ENCODE measurements around the gene MGRN1. TPM values are rescaled to one million over a fixed set of nuclear protein-coding genes. Genes with fewer than 3 reads are reported as not detected.

MGRN1 gene
- polyA plus RNA-seq, 3 donors = 3.7 to 48.2 (median 4.7) TPM

- Histone ChIP-seq H3K79me2 (ENCODE audit: insufficient read depth, low read length) (peaks cover 10% of the 10 kb centered on the region), H4K20me1 (ENCODE audit: insufficient read depth, low read length) (no peaks in the 10 kb centered on the region), H3K9ac (ENCODE audit: insufficient read depth, low read length, poor library complexity, severe bottlenecking) (no peak overlapping the region), H3K4me2 (replicated peaks; ENCODE audit: extremely low read depth, low read length, poor library complexity, severe bottlenecking) (no peak overlapping the region), H3K27me3 (ENCODE audit: control insufficient read depth in 2 of 2, insufficient read depth in 2 of 2, low read length in 2 of 2) (no peaks in the 10 kb centered on the region), H3K4me3 (replicated peaks in 1 of 3; ENCODE audit: low read depth in 2 of 3, low read length in 3 of 3) (no peak overlapping the region), H2AFZ (ENCODE audit: insufficient read depth, low read depth, low read length, poor library complexity, severe bottlenecking) (no peak overlapping the region), H3K9me3 (replicated peaks in 1 of 2; ENCODE audit: control insufficient read depth in 1 of 2, insufficient read depth in 1 of 2, low read length in 2 of 2) (no peaks in the 10 kb centered on the region), H3K27ac (ENCODE audit: low read depth in 1 of 2, low read length in 2 of 2) (no peak overlapping the region), H3K4me1 (ENCODE audit: control insufficient read depth in 1 of 2, insufficient read depth in 2 of 2, low read length in 2 of 2) (peaks cover 8 to 12% of the 10 kb centered on the region in 2 donors), H3K36me3 (replicated peaks in 1 of 2; ENCODE audit: control insufficient read depth in 1 of 2, insufficient read depth in 2 of 2, low read length in 2 of 2) (peaks cover 26 to 53% of the 10 kb centered on the region in 2 donors)
- no peaks in the 10 kb centered on the region for H3K9me3 Mint-ChIP-seq
- H3K36me3 Mint-ChIP-seq = peaks cover 38 to 41% of the 10 kb centered on the region in 2 donors
- 98% methylated on average over 13 of the region's 15 CpGs for WGBS (ENCODE audit: insufficient coverage)
- TF ChIP-seq CTCF (IDR thresholded peaks at IDR 0.05) = no peak
- no peak overlapping the region for H3K4me3 Mint-ChIP-seq
- H3K27ac Mint-ChIP-seq = no peak overlapping the region
- no peaks in the 10 kb centered on the region for H3K27me3 Mint-ChIP-seq (ENCODE audit: low read depth in 3 of 3)
- intact Hi-C loops (cut with micrococcal nuclease) = loop anchor here (5.0 kb wide), 1 partner anchor 72 kb away; the partner anchor contains the start of gene ROGDI (in 2 of the 2)
- no peak for DNase-seq
- H3K4me1 Mint-ChIP-seq = peaks cover 7% of the 10 kb centered on the region
These were observed 105.2 kb downstream of the MGRN1 start for GRCh38 chr16:4729876-4730275.

GRCh38 chr16:4733211-4733742 lies 108.7 kb downstream of the MGRN1 start:
- Histone ChIP-seq H3K4me1 (ENCODE audit: control insufficient read depth in 1 of 2, insufficient read depth in 2 of 2, low read length in 2 of 2) (peaks cover 16 to 20% of the 10 kb centered on the region in 2 donors), H3K4me3 (replicated peaks in 1 of 3; ENCODE audit: low read depth in 2 of 3, low read length in 3 of 3) (peak overlapping the region; percentile 61 to 100 (median 89)), H3K9me3 (replicated peaks in 1 of 2; ENCODE audit: control insufficient read depth in 1 of 2, insufficient read depth in 1 of 2, low read length in 2 of 2) (no peaks in the 10 kb centered on the region), H3K36me3 (replicated peaks in 1 of 2; ENCODE audit: control insufficient read depth in 1 of 2, insufficient read depth in 2 of 2, low read length in 2 of 2) (peaks cover 14 to 28% of the 10 kb centered on the region in 2 donors), H3K27ac (ENCODE audit: low read depth in 1 of 2, low read length in 2 of 2) (peak overlapping the region in 1 of 2 donors; percentile 50), H3K79me2 (ENCODE audit: insufficient read depth, low read length) (peaks cover 10% of the 10 kb centered on the region), H3K4me2 (replicated peaks; ENCODE audit: extremely low read depth, low read length, poor library complexity, severe bottlenecking) (peak overlapping the region; percentile 99), H3K27me3 (ENCODE audit: control insufficient read depth in 2 of 2, insufficient read depth in 2 of 2, low read length in 2 of 2) (no peaks in the 10 kb centered on the region), H3K9ac (ENCODE audit: insufficient read depth, low read length, poor library complexity, severe bottlenecking) (peak overlapping the region; percentile 60), H4K20me1 (ENCODE audit: insufficient read depth, low read length) (no peaks in the 10 kb centered on the region), H2AFZ (ENCODE audit: insufficient read depth, low read depth, low read length, poor library complexity, severe bottlenecking) (peak overlapping the region; percentile 97)
- DNase-seq = no peak
- H3K27me3 Mint-ChIP-seq (ENCODE audit: low read depth in 3 of 3) = peaks cover 0 to 2% (median 0%) of the 10 kb centered on the region in 3 donors
- H3K4me3 Mint-ChIP-seq = peak overlapping the region; percentile 87 to 99
- peaks cover 16 to 22% of the 10 kb centered on the region in 2 donors for H3K36me3 Mint-ChIP-seq
- peaks cover 14% of the 10 kb centered on the region for H3K4me1 Mint-ChIP-seq
- no peak for TF ChIP-seq CTCF (IDR thresholded peaks at IDR 0.05)
- no peaks in the 10 kb centered on the region for H3K9me3 Mint-ChIP-seq
- 88% methylated on average over 6 of the region's 17 CpGs for WGBS (ENCODE audit: insufficient coverage)
- intact Hi-C loops (cut with micrococcal nuclease) = loop anchor here (5.0 kb wide), 1 partner anchor 69 kb away; the partner anchor contains the start of gene ROGDI (in 2 of the 2)
- peak overlapping the region in 1 of 7 donors; percentile 20 for H3K27ac Mint-ChIP-seq

All from CD14-positive monocyte (primary cell).